ENCODE results near the gene MPRIP. TPM values are rescaled to one million over a fixed set of nuclear protein-coding genes. Genes with fewer than 3 reads are reported as not detected.

MPRIP gene
- total RNA-seq, 2 experiments from 2014 or later, result 196 to 207 TPM

GRCh38 chr17:17167986-17168385 lies 125.7 kb downstream of the MPRIP start:
- Mint-ChIP-seq H3K27me3 (no peaks in the 10 kb centered on the region), H3K4me1 (peaks cover 36% of the 10 kb centered on the region), H3K4me3 (no peak overlapping the region), H3K36me3 (ENCODE audit: low read depth) (peaks cover 55% of the 10 kb centered on the region), H3K9me3 (no peaks in the 10 kb centered on the region), H3K27ac (peak overlapping the region; percentile 16)
- CTCF ChIA-PET, result no interaction called here
- no peak for DNase-seq
- POLR2A ChIA-PET, result interaction anchor here (0.8 to 1.1 kb wide), 3 partner anchors 12 to 113 kb away, joined by 3 to 4 read pairs (median 3); no protein-coding TSS in a partner anchor

GRCh38 chr17:17168401-17168800 lies 126.1 kb downstream of the MPRIP start:
- Mint-ChIP-seq H3K4me1 (peaks cover 40% of the 10 kb centered on the region), H3K36me3 (ENCODE audit: low read depth) (peaks cover 52% of the 10 kb centered on the region), H3K27ac (peak overlapping the region; percentile 40), H3K27me3 (no peaks in the 10 kb centered on the region), H3K9me3 (no peaks in the 10 kb centered on the region), H3K4me3 (no peak overlapping the region)
- no peak for DNase-seq
- ChIA-PET CTCF (no interaction called here), POLR2A (interaction anchor here (1.0 to 1.1 kb wide), 2 partner anchors 12 to 16 kb away, joined by 3 to 4 read pairs; no protein-coding TSS in a partner anchor)

GRCh38 chr17:17169396-17169795 lies 127.1 kb downstream of the MPRIP start:
- Mint-ChIP-seq H3K27me3 (no peaks in the 10 kb centered on the region), H3K36me3 (ENCODE audit: low read depth) (peaks cover 59% of the 10 kb centered on the region), H3K4me1 (peaks cover 46% of the 10 kb centered on the region), H3K9me3 (no peaks in the 10 kb centered on the region), H3K27ac (no peak overlapping the region), H3K4me3 (no peak overlapping the region)
- ChIA-PET POLR2A (no interaction called here), CTCF (no interaction called here)
- DNase-seq, result no peak

- no peak for DNase-seq
- H3K27me3 Mint-ChIP-seq, result no peaks in the 10 kb centered on the region
- H3K4me3 Mint-ChIP-seq, result no peak overlapping the region
- H3K9me3 Mint-ChIP-seq, result no peaks in the 10 kb centered on the region
- H3K4me1 Mint-ChIP-seq, result peaks cover 54% of the 10 kb centered on the region
- H3K36me3 Mint-ChIP-seq (ENCODE audit: low read depth), result peaks cover 58% of the 10 kb centered on the region
- ChIA-PET POLR2A (no interaction called here), CTCF (interaction anchor here (0.6 kb wide), 1 partner anchor 49 kb away, joined by 3 read pairs; no protein-coding TSS in a partner anchor)
- H3K27ac Mint-ChIP-seq, result peak overlapping the region; percentile 58
Measured at GRCh38 chr17:17170346-17170985, 128.2 kb downstream of the MPRIP start.

- Mint-ChIP-seq H3K27ac (peak overlapping the region; percentile 58), H3K36me3 (ENCODE audit: low read depth) (peaks cover 60% of the 10 kb centered on the region), H3K4me1 (peaks cover 62% of the 10 kb centered on the region), H3K9me3 (no peaks in the 10 kb centered on the region), H3K27me3 (no peaks in the 10 kb centered on the region), H3K4me3 (no peak overlapping the region)
- CTCF ChIA-PET, result no interaction called here
- DNase-seq, result no peak
- POLR2A ChIA-PET, result interaction anchor here (1.2 to 6.9 kb wide), 3 partner anchors 14 to 38 kb away, joined by 3 to 38 read pairs (median 11); no protein-coding TSS in a partner anchor
Measured at GRCh38 chr17:17171186-17171585, 128.9 kb downstream of the MPRIP start.

- no peaks in the 10 kb centered on the region for H3K9me3 Mint-ChIP-seq
- H3K36me3 Mint-ChIP-seq (ENCODE audit: low read depth), result peaks cover 65% of the 10 kb centered on the region
- DNase-seq, result no peak
- H3K27me3 Mint-ChIP-seq, result no peaks in the 10 kb centered on the region
- peak overlapping the region; percentile 83 for H3K27ac Mint-ChIP-seq
- POLR2A ChIA-PET, result interaction anchor here (0.9 to 6.9 kb wide), 6 partner anchors 9 to 64 kb away, joined by 3 to 38 read pairs (median 8); partner anchors contain the start of genes FLCN and PLD6
- H3K4me1 Mint-ChIP-seq, result peaks cover 69% of the 10 kb centered on the region
- CTCF ChIA-PET, result interaction anchor here (1.4 kb wide), 1 partner anchor 10 kb away, joined by 3 read pairs; no protein-coding TSS in a partner anchor
- H3K4me3 Mint-ChIP-seq, result no peak overlapping the region
Measured at GRCh38 chr17:17172001-17172939, 130.0 kb downstream of the MPRIP start.

- no peak for DNase-seq
- POLR2A ChIA-PET, result interaction anchor here (0.9 to 6.9 kb wide), 5 partner anchors 8 to 63 kb away, joined by 4 to 38 read pairs (median 9); partner anchors contain the start of genes FLCN and PLD6
- Mint-ChIP-seq H3K9me3 (no peaks in the 10 kb centered on the region), H3K27me3 (no peaks in the 10 kb centered on the region), H3K4me3 (no peak overlapping the region), H3K27ac (peak overlapping the region; percentile 83), H3K4me1 (peaks cover 76% of the 10 kb centered on the region), H3K36me3 (ENCODE audit: low read depth) (peaks cover 71% of the 10 kb centered on the region)
- CTCF ChIA-PET, result interaction anchor here (1.4 kb wide), 1 partner anchor 9 kb away, joined by 3 read pairs; no protein-coding TSS in a partner anchor
Measured at GRCh38 chr17:17172990-17173389, 130.7 kb downstream of the MPRIP start.

- Mint-ChIP-seq H3K4me3 (no peak overlapping the region), H3K9me3 (no peaks in the 10 kb centered on the region), H3K36me3 (ENCODE audit: low read depth) (peaks cover 72% of the 10 kb centered on the region), H3K27ac (no peak overlapping the region), H3K27me3 (no peaks in the 10 kb centered on the region), H3K4me1 (peaks cover 78% of the 10 kb centered on the region)
- no peak for DNase-seq
- CTCF ChIA-PET, result no interaction called here
- POLR2A ChIA-PET, result interaction anchor here (1.1 to 6.9 kb wide), 7 partner anchors 12 to 107 kb away, joined by 3 to 38 read pairs (median 8); partner anchors contain the start of genes COPS3, FLCN and PLD6
Measured at GRCh38 chr17:17173921-17174320, 131.7 kb downstream of the MPRIP start.

GRCh38 chr17:17175340-17175739 lies 133.1 kb downstream of the MPRIP start:
- H3K4me1 Mint-ChIP-seq, result peaks cover 87% of the 10 kb centered on the region
- peak overlapping the region; percentile 97 for H3K27ac Mint-ChIP-seq
- no peaks in the 10 kb centered on the region for H3K27me3 Mint-ChIP-seq
- peaks cover 81% of the 10 kb centered on the region for H3K36me3 Mint-ChIP-seq (ENCODE audit: low read depth)
- ChIA-PET CTCF (interaction anchor here (1.1 to 1.7 kb wide), 4 partner anchors 10 to 25 kb away, joined by 3 to 5 read pairs (median 4); no protein-coding TSS in a partner anchor), POLR2A (interaction anchor here (0.7 to 6.9 kb wide), 11 partner anchors 8 to 106 kb away, joined by 3 to 38 read pairs (median 6); partner anchors contain the start of genes COPS3 and FLCN)
- no peak for DNase-seq
- H3K4me3 Mint-ChIP-seq, result no peak overlapping the region
- H3K9me3 Mint-ChIP-seq, result no peaks in the 10 kb centered on the region

GRCh38 chr17:17175917-17176316 lies 133.7 kb downstream of the MPRIP start:
- Mint-ChIP-seq H3K27me3 (no peaks in the 10 kb centered on the region), H3K4me3 (peak overlapping the region; percentile 62), H3K9me3 (no peaks in the 10 kb centered on the region), H3K27ac (peak overlapping the region; percentile 97), H3K4me1 (peaks cover 89% of the 10 kb centered on the region), H3K36me3 (ENCODE audit: low read depth) (peaks cover 86% of the 10 kb centered on the region)
- ChIA-PET POLR2A (interaction anchor here (1.0 to 6.9 kb wide), 11 partner anchors 9 to 105 kb away, joined by 3 to 38 read pairs (median 6); partner anchors contain the start of genes COPS3 and FLCN), CTCF (interaction anchor here (1.1 to 1.7 kb wide), 4 partner anchors 9 to 25 kb away, joined by 3 to 5 read pairs (median 4); no protein-coding TSS in a partner anchor)
- peak; percentile 40 for DNase-seq

GRCh38 chr17:17176341-17176740 lies 134.1 kb downstream of the MPRIP start:
- POLR2A ChIA-PET, result interaction anchor here (0.7 to 6.9 kb wide), 12 partner anchors 9 to 105 kb away, joined by 3 to 38 read pairs (median 5); partner anchors contain the start of genes COPS3 and FLCN
- peak; percentile 57 for DNase-seq
- Mint-ChIP-seq H3K27ac (peak overlapping the region; percentile 97), H3K4me3 (peak overlapping the region; percentile 62), H3K36me3 (ENCODE audit: low read depth) (peaks cover 85% of the 10 kb centered on the region), H3K4me1 (peaks cover 88% of the 10 kb centered on the region), H3K9me3 (no peaks in the 10 kb centered on the region), H3K27me3 (no peaks in the 10 kb centered on the region)
- CTCF ChIA-PET, result interaction anchor here (1.2 to 1.7 kb wide), 3 partner anchors 9 to 24 kb away, joined by 3 to 5 read pairs (median 4); no protein-coding TSS in a partner anchor

- CTCF ChIA-PET, result interaction anchor here (1.2 to 1.5 kb wide), 2 partner anchors 21 to 28 kb away, joined by 3 to 4 read pairs; no protein-coding TSS in a partner anchor
- DNase-seq, result no peak
- Mint-ChIP-seq H3K27me3 (no peaks in the 10 kb centered on the region), H3K36me3 (ENCODE audit: low read depth) (peaks cover 87% of the 10 kb centered on the region), H3K9me3 (no peaks in the 10 kb centered on the region), H3K4me1 (peaks cover 89% of the 10 kb centered on the region), H3K27ac (peak overlapping the region; percentile 97), H3K4me3 (peak overlapping the region; percentile 62)
- POLR2A ChIA-PET, result interaction anchor here (0.6 to 6.9 kb wide), 7 partner anchors 8 to 88 kb away, joined by 3 to 38 read pairs (median 4); no protein-coding TSS in a partner anchor
Measured at GRCh38 chr17:17177176-17177575, 134.9 kb downstream of the MPRIP start.
